Activated gamma-delta T cell (primary cell): ENCODE results near the gene LRIG1.

Experiments used
- DNase-seq: peaks from one replicate; lab custom pipeline; 2025; lab: John Stamatoyannopoulos, UW

Gene LRIG1

DNA sequence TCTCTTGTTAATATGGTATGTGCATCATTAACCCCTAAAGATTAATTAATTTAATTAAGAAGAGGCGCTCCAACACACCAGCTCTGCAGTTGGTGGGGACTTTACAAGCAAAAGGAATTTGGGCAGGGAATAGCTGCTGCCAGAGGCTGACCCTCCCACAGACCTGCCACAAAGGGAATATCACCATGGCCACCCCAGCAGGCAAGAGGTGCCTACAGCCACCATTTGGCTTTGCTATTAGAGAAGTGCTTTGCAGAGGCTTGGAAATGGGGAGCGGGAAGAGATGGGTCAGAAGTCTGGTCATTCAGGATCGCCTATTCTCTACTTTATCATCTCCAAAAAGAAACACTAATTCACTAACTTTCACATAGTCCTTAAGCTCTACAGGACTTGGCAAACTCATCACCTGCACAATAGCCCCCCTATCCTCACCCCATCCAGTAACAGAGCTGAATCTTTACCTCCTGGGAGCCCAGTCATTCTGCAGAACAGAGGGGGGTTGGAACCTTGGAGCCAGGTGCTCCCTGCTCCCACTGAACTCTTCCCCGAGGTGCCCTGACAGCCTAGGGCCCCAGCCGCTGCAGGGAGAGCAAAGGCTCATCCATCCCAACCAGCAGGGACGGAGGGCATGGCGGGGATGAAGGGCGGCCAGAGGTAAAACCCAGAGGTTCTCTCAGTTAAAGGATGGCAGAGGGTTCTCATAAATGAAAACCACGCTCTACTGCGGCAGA is 29.7 kb downstream of the LRIG1 start:
- no peak for DNase-seq

DNA sequence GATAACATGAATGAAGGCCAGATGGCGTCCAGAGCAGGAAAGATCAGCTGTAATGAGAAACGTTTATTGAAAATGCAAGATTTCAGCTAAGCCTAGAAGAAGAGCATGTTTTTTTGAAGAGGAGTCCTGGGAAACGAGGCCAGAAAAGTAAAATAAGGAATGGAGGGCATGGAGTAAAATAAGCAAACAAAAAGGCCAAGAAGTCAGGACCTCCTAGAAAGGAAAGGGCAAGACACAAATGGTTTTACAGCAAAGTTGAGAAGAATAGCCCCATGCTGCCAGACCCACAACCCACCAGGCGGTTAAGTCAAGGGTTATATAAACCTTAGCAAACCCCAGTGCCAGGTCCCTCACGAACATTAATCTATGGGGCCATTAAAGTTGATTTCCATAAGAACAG is 30.5 kb downstream of the LRIG1 start:
- no peak for DNase-seq

DNA sequence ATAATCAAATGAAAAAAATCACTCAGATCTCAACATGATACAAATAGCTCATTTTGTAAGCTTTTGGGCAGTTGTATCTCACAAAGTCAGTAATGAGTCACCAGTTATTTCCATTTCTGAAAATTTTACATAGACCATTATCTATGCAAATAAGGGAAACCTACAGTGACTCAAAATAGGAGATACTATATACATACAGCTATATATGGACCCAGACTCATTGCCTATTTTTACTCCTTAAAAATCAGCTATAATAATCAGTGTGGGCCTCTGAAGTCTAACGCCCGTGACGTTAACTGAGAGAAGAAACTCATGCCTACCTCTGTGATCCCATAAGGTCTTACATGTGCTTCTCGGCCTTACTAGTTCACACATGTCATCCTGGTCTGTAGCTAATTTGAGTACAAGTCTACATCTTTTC is 31.6 kb downstream of the LRIG1 start:
- DNase-seq = no peak

DNA sequence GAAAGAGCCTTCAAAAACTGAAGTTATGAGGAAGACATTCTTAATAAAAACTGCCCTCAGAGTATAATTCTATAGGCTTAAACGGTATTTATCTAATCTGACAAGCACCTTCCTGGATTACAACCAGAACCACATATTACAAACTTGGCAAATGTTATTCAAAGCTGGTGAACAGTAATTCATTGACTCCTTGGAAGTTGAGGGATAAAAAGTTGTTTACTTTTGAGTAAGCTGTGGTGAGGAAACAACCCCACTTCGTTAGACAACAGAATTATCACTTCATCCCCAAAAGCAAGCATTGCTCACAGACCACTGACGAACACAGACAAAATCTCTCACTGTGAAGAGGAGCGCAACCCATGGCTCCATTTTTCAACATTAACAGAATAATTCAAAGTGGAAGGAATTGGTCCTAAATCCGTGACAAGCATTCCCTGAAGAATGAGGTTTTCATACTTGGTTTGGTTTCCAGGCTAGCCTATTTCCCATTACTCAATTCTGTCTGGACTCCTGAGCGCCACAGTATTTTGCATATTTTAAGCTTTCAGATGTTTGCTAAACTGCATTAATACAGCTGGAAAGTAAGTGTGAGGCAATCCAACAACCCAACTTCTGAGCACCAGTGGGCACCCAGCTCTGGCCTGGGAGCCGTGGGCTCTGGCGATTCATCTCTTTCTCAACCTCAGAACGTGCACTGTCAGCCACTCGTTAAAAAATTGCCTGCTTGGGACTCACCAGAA is 32.7 kb downstream of the LRIG1 start:
- DNase-seq = no peak

DNA sequence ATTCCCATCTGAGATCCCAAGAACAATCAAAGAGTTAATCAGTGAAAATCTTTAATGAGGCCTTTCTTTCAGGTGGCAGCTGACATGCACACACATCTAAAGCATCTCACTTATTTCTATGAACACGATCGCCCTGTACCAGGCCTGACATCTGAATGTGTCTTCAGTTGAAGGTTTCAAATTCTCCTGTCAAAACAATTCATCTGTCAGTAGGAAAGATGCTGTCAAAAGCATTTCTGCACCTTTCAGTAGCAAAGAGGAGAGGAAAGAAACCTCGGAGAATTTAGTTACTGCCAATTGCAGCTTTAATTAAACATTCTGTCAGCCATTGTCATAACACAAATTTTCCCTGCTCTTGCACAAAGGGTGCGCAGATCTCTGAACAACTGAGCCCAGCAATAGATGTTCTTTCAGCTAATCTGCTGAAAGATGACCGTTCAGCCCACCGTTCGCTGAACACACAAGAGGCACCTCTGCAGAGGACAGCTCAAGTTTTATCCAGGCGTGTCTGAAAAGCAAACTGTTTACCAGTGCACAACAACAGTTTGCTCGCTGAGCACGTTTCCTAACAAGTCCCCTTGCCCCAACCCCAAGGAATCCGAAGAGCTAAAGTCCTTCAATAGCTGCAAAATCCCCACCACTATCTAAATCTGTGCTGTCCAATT is 34.1 kb downstream of the LRIG1 start:
- no peak for DNase-seq

DNA sequence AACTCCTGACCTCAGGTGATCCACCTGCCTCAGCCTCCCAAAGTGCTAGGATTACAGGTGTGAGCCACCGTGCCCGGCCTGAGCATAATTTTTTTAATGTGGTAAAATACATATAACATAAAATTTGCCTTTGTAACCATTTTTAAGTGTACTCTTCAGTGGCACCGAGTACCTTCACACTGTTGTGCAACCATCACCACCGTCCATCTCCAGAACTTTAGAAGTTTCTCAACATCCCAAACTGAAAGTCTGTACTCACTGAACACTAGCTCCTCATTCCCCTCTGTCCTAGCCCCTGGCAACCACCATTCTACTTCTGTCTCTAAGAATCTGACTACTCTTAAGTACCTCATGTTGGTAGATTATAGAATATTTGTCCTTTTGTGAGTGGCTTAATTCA is 35.2 kb downstream of the LRIG1 start:
- DNase-seq = no peak

DNA sequence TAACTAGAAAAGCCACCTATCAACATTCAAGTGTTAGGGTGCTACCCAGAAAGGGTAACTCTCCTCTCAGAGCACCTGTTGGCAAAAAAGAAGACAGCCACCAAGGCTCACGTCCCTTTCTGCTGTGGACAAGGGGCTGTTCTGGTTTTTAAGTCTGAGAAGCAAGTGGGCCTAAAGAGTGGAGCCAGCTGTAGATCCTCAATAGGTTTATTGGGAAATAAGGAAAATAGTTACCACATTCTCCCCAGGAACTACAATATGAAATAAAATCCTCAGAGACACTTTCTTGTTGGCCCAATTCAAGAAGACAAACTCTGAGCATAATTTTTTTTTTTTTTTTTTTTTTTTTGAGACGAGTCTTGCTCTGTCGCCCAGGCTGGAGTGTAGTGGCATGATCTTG is 35.8 kb downstream of the LRIG1 start:
- DNase-seq = no peak

DNA sequence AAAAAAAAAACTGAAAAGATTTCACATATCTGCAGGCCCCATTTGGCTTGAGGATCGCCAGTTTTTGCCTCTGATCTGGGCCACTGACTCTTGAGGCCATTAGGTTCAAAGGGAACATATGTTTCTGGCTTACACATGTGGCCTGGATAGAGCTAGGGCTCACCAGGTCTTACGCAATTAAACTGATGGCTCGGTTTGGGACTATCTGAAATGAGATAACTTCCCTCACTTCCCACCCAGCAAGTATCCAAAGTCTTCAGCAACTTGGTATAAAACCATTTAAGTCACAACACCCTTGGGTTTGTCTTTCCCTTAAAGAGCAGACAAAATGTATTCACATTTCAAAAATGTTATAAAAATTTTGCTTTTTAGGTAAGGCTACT is 36.3 kb downstream of the LRIG1 start:
- DNase-seq = no peak

DNA sequence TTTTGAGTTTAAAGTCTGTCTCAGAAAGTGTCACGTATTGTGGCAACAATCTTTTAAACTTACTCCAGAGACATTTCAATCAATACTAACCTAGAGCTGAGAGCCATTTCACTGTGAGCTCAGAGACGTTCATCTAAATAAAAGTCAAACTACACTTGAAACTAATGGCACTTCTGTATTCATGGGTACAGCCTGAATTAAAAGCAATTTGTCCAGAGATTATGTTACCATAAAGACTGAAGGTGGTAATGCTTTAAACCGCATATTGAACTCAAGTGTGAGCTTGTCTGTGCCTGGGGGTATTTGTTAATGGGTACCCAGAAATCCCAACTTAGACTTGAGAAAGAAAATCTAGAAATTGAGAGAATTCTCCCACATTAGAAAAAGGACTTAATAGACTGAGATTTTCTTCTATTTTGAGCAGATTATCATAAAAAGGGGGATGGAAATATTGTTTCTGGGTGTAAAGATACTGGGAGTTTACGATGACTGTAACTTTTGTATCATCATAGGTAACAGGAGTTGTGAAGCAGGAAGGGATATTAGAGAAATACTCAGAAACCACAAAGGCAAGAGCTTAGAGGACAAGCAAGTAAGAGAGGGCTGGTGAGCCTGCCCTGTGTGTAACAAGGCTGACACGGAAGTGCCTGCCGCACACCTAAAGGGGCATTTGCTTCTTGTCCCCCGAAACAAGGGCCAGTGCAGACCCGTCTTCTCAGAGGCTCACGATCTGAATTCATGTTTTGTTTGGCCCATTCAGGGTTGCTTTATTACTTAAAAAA is 36.9 kb downstream of the LRIG1 start:
- DNase-seq = no peak

DNA sequence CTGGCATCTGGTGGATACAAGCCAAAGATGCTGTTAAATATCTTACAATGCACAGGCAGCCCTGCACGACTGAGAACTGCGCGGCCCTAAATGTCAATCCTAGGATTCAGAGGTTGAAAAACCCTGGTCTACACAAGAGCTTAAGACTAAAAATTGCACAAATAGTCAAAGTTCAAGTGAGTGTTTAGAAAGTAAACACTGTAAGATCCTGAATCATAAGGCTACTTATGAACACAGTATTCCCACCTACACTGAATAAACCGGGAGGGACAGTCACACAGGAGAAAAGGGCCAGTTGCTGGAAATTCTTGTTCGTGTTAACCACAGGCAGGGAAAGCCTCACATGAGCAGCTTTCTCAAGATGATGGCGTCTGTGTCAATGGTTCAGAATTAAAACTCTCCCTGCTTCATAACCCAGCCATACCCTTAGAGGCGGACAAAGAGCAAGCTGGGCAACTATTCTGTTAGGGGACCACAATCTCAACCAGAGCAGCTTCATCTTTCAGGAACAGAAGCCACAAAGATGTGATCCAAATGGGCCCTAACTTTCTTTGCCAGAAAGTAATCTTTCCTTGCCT is 37.7 kb downstream of the LRIG1 start:
- DNase-seq = no peak

DNA sequence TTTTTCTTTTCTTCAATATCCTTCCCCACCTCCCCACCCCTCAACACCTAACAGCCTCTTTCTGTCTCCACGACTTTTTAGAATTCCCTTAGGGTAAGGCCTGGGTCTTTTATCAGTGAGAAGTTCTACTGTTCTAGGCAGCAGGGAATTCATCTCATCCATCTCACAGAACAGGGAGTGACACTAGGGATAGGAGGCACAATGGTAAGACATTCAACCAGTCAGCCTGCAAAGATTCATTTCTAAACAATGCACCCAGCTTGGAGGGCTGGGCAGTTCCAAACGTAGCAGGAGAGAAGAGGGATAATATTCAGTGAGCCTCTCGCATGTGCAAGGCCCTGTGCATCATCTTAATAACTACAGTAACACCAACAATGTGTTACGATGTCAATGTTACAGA is 43.6 kb downstream of the LRIG1 start:
- no peak for DNase-seq

DNA sequence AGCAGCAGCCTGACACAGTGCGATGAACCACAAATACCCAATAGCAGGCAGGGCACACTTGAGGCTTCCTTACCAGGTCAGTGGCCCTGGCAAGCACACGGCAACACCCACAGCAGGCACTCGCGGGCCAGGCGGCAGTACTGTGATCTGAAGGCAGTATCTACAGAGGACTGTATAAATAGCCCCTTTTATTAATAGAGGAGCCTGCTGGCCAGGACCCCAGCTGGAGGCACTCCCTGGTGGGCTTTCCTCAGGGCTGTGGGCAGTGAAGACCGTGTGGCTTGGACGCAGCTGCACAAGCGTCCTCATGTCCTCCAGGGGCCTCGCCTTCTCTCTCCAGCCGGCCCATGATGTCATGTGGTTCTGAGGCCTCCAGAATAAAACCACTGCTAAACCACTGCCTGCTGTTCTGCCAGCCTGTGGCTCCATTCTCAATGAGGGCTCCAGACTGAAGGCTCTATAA is 44.1 kb downstream of the LRIG1 start:
- DNase-seq = peak; percentile 14

DNA sequence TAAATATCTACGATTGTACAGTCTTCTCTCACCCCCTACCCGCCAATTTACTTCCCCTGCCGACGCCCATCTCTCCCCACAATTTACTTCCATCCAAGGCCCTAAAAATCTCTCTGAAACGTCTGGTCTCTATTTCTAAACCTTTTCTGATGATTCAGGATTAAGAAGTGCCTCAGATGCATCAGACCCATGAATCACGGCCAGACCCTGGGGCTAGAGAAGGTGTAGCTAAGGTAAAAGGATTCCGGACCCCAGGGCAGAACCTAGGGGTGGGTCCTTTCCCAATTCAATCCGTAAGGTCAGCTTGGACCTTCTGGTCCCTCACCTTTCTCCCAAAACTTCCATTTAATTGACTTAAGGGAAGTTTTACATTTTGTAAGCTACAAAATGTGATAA is 46.4 kb downstream of the LRIG1 start:
- no peak for DNase-seq

DNA sequence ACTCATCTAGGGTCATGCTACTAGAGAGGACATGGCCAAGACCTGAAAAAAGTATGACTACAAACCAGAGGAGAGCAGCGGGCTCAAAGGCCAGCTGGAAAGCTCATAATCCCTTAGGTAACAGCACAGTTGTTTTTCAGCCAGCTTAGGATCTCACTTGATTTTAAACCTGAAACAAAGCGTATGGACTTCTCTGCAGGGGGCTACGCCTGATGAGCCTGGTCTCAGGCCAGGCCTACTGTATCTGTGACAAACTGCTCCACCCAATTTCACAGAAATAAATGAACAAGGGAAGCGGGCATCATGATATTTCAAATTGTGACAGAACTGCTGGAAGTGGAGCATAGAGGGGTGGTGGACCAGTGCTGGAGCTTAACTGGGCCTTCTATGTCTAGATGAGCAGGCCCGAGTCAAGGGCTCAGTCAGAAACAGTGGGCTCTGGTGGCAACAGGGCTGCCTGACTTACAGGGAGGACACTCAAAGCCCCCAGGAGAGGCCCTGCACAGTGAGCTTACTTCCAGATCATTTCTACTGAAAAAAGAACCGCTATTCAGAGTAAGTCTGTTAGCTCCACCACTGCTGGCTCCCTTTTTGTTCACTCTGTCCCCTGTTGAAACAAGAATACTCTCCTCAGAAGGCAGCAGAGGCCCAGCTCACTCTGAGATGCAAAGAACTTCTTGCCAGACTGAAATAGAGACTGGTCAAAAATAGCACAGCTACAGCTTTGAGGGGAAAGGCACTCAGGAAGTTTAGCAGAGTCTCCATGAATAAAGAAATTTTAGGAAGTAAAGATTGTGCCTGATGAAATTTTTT is 47.0 kb downstream of the LRIG1 start:
- no peak for DNase-seq

DNA sequence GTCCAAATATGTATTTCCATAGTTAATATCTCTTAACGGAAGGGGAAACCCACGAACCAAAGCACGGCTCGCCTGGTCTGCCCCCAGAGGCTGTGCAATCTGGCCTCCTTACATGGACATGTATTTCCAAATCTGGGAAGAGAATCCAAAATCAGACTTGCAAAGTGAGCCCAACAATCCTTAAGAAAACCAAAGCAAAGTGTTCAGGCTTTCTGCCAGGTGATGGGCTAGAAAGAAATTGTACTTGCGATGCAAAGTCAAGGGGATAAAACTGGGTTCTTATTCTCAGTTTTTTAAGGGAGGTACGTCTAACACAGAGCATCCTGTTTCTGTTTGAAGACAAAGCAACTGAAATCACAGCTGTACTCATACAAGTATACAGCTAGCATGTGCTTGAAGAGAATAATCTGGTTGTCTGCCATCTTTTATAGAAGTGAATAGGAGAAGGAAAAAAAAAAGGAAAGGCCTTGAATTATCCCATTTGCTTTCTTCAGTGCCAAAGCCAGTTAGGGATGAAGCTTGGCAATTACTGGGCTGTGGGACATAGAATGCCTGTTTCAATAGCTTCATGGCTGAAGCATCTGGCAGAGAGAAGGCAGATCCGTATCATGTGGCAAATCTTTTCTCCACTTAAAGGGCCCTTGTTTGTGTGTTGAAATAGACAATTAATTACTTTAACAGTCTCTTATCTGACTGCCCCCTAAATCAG is 48.4 kb downstream of the LRIG1 start:
- DNase-seq = no peak

DNA sequence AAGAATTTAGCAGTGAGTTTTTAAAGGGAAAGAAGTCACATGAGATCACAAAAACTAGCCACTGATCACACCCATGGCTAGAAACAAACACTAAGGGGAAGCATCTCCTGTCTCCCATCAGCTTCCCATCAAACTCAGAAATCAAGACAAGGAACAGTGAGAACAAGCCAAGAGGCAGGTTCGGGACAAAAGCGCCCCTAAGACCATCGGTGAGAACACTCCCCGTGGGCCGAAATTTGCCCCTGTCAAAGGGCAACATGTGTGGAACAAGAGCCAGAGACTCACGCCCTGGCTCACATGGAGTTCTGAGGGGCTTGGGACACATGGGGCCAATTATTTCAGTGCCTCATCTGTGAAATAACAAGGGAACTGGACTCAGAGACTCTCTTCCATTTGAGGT is 49.1 kb downstream of the LRIG1 start:
- no peak for DNase-seq

DNA sequence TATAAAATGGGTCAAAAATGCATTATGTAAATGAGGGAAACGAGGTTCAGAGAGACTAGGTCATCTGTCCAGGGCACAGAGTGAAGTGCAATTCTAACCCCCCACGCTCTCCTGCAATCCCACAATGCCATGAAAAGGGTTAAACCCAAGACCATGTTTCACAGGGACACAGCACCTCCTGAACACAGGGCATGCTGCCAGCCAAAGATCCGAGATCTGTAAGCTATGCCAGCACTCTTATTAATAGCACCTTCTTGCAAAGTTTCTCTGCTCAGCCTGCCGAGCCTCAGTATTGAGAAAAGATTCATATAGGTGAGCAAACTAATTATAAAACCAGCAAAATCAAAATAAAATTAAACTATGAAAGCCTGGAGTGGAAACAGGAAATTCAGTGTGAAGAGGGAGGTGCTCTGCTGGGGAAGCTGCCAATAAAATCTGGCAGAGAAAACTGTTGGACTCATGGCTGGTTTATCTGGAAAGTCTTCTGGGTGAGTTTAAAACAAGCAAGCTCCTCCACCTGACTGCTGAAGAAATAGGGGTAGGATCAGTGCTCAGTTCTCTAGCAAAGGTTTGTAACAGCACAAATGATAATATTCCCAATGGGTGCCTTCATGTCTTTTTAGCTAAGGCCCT is 50.3 kb downstream of the LRIG1 start:
- no peak for DNase-seq

DNA sequence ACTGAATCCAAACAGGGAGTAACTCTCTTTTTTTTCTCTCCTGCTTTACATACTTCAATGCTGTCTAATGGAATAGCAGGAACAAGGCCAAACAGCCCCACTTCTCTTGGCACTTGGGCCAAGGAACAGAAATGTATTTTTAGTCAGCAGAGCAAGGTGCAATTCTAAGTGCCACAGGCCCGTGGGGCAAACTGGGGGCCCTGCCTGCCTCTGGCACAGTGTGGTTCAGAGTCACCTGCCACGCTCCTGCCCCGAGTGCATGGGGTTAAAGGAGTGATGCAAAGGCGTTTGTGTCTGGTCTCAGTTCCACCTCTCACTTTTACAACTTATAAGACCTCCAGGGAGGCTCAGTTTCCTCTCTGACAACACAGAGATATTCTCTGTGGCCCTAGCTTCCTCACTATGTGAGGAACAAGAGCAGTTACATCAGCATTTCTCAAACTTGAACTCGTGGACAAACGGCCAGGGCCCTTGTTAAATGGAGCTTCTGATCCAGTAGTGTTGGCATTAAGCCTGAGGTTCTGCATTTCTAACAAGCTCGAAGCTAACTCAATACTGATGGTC is 51.3 kb downstream of the LRIG1 start:
- no peak for DNase-seq

DNA sequence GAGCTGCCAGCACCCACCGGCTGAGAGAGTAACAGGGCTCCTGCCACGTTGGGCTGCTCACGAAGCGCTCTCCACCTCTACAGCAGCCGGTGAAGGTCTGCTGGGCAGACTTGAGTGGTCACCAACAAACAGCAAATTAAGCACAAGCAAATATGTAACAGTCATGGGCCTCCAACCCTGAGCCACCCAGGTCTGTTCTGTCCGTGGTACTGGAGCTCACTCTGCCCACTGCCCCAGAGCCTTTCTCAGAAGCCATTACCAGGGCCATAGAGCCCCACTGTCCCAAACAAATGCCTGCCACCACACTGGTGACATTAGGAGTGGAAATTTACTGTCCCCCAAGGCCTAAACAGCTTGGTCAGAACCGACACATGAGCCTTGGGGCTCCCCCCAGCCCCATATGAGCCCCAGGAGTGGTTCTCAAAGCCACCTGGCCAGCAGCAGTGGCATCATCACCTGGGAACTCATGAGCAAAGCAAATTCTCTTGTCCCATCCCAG is 56.6 kb downstream of the LRIG1 start:
- no peak for DNase-seq
